Measurements from ENCODE around the gene ARMC9. TPM values are rescaled to one million over a fixed set of nuclear protein-coding genes. Genes with fewer than 3 reads are reported as not detected.

The ARMC9 gene
- total RNA-seq, 1 experiment from 2014 or later, result 16.4 TPM

GRCh38 chr2:231379266-231380215, 181.1 kb downstream of the ARMC9 start:
- DNase-seq (ENCODE audit: low read depth, low spot score) (no peak), ATAC-seq (0 out of 2 replicates have a peak, but pooled peaks have one; percentile 6)
- POLR2A ChIA-PET, result no interaction called here
- intact Hi-C loops (cut with micrococcal nuclease), result no loop called here
- peaks cover 9 to 17% of the 10 kb centered on the region in 2 experiments; a peak in 3 of 4 replicates for H3K4me1 ChIP-seq (ENCODE audit: control insufficient read depth in 1 of 2, insufficient read depth in 2 of 2, low read length in 2 of 2)
- RAD21 ChIA-PET (ENCODE audit: low non-redundant PET in 1 of 2, low total read pairs in 2 of 2, uncharacterized antibody in 2 of 2, unreplicated experiment in 2 of 2), result no interaction called here
- H3K4me2 ChIP-seq (ENCODE audit: low read length), result no peak overlapping the region
- BruUV-seq (replicated peaks), result no TSS peak
- H3K79me2 ChIP-seq (ENCODE audit: insufficient read depth, low read length), result no peaks in the 10 kb centered on the region
- CTCF ChIA-PET, result no interaction called here
- H3K9ac ChIP-seq (ENCODE audit: low read length), result no peak overlapping the region
- no peaks in the 10 kb centered on the region for H4K20me1 ChIP-seq (ENCODE audit: insufficient read depth)
- no peaks in the 10 kb centered on the region; a peak in 1 of 4 replicates for H3K9me3 ChIP-seq (ENCODE audit: control insufficient read depth in 1 of 2, insufficient read depth in 1 of 2, low read depth in 1 of 2, low read length in 2 of 2)
- no peaks in the 10 kb centered on the region for H3K9me2 ChIP-seq (ENCODE audit: insufficient read depth)
- H2AFZ ChIP-seq (ENCODE audit: low read depth, low read length, poor library complexity, severe bottlenecking), result no peak overlapping the region
- no peaks in the 10 kb centered on the region for H3K27me3 ChIP-seq (ENCODE audit: insufficient read depth, low read length)
- TF ChIP-seq SIN3A (IDR thresholded peaks at IDR 0.05; ENCODE audit: low read depth) (no peak), EGR1 (IDR thresholded peaks at IDR 0.05; ENCODE audit: low read depth) (no peak), REST (IDR thresholded peaks at IDR 0.05; ENCODE audit: low read depth) (no peak), POLR2A (IDR thresholded peaks at IDR 0.05; ENCODE audit: borderline replicate concordance, extremely low read depth, insufficient read depth, insufficient read length) (no peak), EZH2phosphoT487 (IDR thresholded peaks at IDR 0.05; ENCODE audit: borderline replicate concordance) (no peak), CBX3 (IDR thresholded peaks at IDR 0.05; ENCODE audit: low read depth) (no peak), SRF (IDR thresholded peaks at IDR 0.05; ENCODE audit: low read depth) (no peak), RAD21 (IDR thresholded peaks at IDR 0.05; ENCODE audit: low read depth) (no peak), ELF1 (IDR thresholded peaks at IDR 0.05; ENCODE audit: borderline replicate concordance, low read depth) (no peak), EZH2 (IDR thresholded peaks at IDR 0.05) (no peak)
- no peak overlapping the region for H3K4me3 ChIP-seq (replicated peaks in 1 of 2; ENCODE audit: low read depth in 1 of 2, low read length in 2 of 2)
- no peak overlapping the region for H3K27ac ChIP-seq (ENCODE audit: low read depth, low read length)
- H3K36me3 ChIP-seq (ENCODE audit: control insufficient read depth in 1 of 2, insufficient read depth in 2 of 2, low read length in 2 of 2), result no peaks in the 10 kb centered on the region
